Measurements from ENCODE around the gene ARHGAP28. TPM values are rescaled to one million over a fixed set of nuclear protein-coding genes. Genes with fewer than 3 reads are reported as not detected.
"Not testable (repeated sequence)": the region's sequence is repeated elsewhere in the genome, so short reads cannot be mapped to it uniquely, and the experiment has no call there.

Gene ARHGAP28
- polyA plus RNA-seq, 1 donor = 60.3 TPM

GRCh38 chr18:6775237-6775636 lies 45.7 kb downstream of the ARHGAP28 start:
- DNase-seq = no peak

- no peak for DNase-seq
Measured at GRCh38 chr18:6775702-6776101, 46.2 kb downstream of the ARHGAP28 start.

GRCh38 chr18:6776188-6776587 lies 46.7 kb downstream of the ARHGAP28 start:
- no peak for DNase-seq

- no peak for DNase-seq
Measured at GRCh38 chr18:6777509-6777908, 48.0 kb downstream of the ARHGAP28 start.

- no peak for DNase-seq
Measured at GRCh38 chr18:6778459-6779247, 49.1 kb downstream of the ARHGAP28 start.

- no peak for DNase-seq
Measured at GRCh38 chr18:6781142-6781714, 51.7 kb downstream of the ARHGAP28 start.

- no peak for DNase-seq
Measured at GRCh38 chr18:6781796-6782195, 52.3 kb downstream of the ARHGAP28 start.

GRCh38 chr18:6782861-6783260 lies 53.3 kb downstream of the ARHGAP28 start:
- DNase-seq = no peak

- DNase-seq = no peak
Measured at GRCh38 chr18:6784046-6784445, 54.5 kb downstream of the ARHGAP28 start.

GRCh38 chr18:6785001-6785400 lies 55.5 kb downstream of the ARHGAP28 start:
- no peak for DNase-seq

GRCh38 chr18:6785411-6785810 lies 55.9 kb downstream of the ARHGAP28 start:
- no peak for DNase-seq

- DNase-seq = no peak
Measured at GRCh38 chr18:6792391-6792790, 62.9 kb downstream of the ARHGAP28 start.

- no peak for DNase-seq
Measured at GRCh38 chr18:6793455-6793854, 63.9 kb downstream of the ARHGAP28 start.

- no peak for DNase-seq
Measured at GRCh38 chr18:6793986-6794385, 64.5 kb downstream of the ARHGAP28 start.

- no peak for DNase-seq
Measured at GRCh38 chr18:6795307-6795706, 65.8 kb downstream of the ARHGAP28 start.

- no peak for DNase-seq
Measured at GRCh38 chr18:6796511-6796910, 67.0 kb downstream of the ARHGAP28 start.

- no peak for DNase-seq
Measured at GRCh38 chr18:6797171-6797570, 67.7 kb downstream of the ARHGAP28 start.

GRCh38 chr18:6798896-6799295 lies 69.4 kb downstream of the ARHGAP28 start:
- DNase-seq = no peak

- not testable (repeated sequence) for DNase-seq
Measured at GRCh38 chr18:6800309-6800708, 70.8 kb downstream of the ARHGAP28 start.

GRCh38 chr18:6807515-6808257 lies 78.2 kb downstream of the ARHGAP28 start:
- DNase-seq = peak; percentile 20

- DNase-seq = no peak
Measured at GRCh38 chr18:6810191-6810590, 80.7 kb downstream of the ARHGAP28 start.

GRCh38 chr18:6811816-6812215 lies 82.3 kb downstream of the ARHGAP28 start:
- DNase-seq = no peak

GRCh38 chr18:6814882-6815425 lies 85.4 kb downstream of the ARHGAP28 start:
- no peak for DNase-seq
